Measurements from ENCODE around the gene RIN1. TPM values are rescaled to one million over a fixed set of nuclear protein-coding genes. Genes with fewer than 3 reads are reported as not detected.
A peak's percentile ranks its signal among the peaks of the same experiment; 100 is the strongest.

The RIN1 gene
- total and polyA plus RNA-seq, 2 of the 13 experiments (the other 11 are each of a cell fraction or from before 2014, with no cell fraction given) = 2.4 to 4.1 TPM

DNA sequence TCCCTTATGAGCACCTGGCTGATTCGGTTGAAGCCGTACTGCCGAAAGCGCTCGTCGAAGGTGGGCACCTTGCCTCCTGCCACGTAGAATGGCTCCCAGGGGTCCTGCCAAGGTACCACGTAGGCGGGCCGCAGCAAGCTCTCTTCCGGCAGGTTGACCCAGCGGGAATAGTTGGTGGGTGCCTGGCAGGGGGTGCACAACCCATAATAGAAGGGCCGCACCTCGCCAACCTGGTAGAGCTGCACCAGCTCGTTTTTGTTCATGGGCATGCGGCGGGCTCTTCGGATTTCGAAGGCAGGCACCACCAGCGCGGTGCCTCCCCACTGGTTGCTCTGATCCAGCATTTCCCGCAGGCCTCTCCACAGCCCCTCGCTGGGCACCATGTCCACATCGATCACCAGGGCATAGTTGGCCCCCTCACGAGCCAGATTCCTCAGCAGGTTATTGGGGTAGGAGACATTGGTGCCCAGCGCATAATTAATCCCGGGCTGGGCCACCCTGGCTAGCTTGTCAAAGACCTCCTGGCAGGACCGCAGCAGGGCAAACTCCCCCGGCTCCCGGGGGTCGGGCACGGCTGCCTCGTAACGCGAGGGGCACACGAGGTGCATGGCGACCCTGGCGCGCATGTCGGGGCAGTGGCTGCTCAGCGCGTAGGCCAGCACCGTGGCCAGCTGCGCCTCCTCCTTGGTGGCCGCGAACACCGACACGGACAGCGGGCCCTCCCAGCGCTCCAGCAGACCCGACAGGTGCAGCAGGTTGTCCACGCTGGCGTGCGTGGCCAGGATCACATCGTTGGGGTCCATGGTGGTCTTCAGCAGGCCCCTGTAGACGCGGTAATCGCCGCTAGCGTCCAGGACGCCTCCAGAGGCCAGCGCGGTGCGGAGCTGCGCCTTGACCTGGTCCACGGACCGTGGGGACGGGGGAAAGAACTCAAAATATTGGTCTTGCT, 10.5 kb upstream of the RIN1 start (continued):
- TF ChIP-seq ZNF781 (CRISPR knock-in tag; IDR thresholded peaks at IDR 0.05; ENCODE audit: borderline replicate concordance, not compliant biosample characterization) = no peak
- no peak for TF ChIP-seq ZNF496 (CRISPR knock-in tag; IDR thresholded peaks at IDR 0.05; ENCODE audit: insufficient replicate concordance)
- TF ChIP-seq ZNF772 (CRISPR knock-in tag; IDR thresholded peaks at IDR 0.05) = peak; percentile 23; the same call in 1 of the 2 replicates
- TF ChIP-seq, protein P1, sequence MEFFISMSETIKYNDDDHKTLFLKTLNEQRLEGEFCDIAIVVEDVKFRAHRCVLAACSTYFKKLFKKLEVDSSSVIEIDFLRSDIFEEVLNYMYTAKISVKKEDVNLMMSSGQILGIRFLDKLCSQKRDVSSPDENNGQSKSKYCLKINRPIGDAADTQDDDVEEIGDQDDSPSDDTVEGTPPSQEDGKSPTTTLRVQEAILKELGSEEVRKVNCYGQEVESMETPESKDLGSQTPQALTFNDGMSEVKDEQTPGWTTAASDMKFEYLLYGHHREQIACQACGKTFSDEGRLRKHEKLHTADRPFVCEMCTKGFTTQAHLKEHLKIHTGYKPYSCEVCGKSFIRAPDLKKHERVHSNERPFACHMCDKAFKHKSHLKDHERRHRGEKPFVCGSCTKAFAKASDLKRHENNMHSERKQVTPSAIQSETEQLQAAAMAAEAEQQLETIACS (CRISPR knock-in tag; IDR thresholded peaks at IDR 0.05) = no peak; the same call in 1 of the 2 replicates
- TF ChIP-seq ZNF562 (CRISPR knock-in tag; IDR thresholded peaks at IDR 0.05; ENCODE audit: borderline replicate concordance) = no peak
- TF ChIP-seq FOXC1 (CRISPR knock-in tag; IDR thresholded peaks at IDR 0.05; ENCODE audit: borderline replicate concordance) = no peak
- TF ChIP-seq, protein P2, sequence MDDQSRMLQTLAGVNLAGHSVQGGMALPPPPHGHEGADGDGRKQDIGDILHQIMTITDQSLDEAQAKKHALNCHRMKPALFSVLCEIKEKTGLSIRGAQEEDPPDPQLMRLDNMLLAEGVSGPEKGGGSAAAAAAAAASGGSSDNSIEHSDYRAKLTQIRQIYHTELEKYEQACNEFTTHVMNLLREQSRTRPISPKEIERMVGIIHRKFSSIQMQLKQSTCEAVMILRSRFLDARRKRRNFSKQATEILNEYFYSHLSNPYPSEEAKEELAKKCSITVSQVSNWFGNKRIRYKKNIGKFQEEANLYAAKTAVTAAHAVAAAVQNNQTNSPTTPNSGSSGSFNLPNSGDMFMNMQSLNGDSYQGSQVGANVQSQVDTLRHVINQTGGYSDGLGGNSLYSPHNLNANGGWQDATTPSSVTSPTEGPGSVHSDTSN (CRISPR knock-in tag; IDR thresholded peaks at IDR 0.05; ENCODE audit: borderline replicate concordance) = no peak
- no peak for TF ChIP-seq IRX3 (CRISPR knock-in tag; IDR thresholded peaks at IDR 0.05; ENCODE audit: borderline replicate concordance, low read depth)
- TF ChIP-seq, protein P3, sequence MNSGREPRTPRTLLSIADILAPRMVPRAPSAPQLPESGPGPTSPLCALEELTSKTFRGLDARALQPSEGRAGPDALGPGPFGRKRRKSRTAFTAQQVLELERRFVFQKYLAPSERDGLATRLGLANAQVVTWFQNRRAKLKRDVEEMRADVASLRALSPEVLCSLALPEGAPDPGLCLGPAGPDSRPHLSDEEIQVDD (CRISPR knock-in tag; IDR thresholded peaks at IDR 0.05; ENCODE audit: borderline replicate concordance) = no peak
- TF ChIP-seq WIZ (CRISPR knock-in tag; IDR thresholded peaks at IDR 0.05) = no peak
- no peak for TF ChIP-seq EP300 (IDR thresholded peaks at IDR 0.05; ENCODE audit: low read depth in 2 of 2, low read length in 2 of 2)
- TF ChIP-seq EP300 (CRISPR knock-in tag; IDR thresholded peaks at IDR 0.05; ENCODE audit: borderline replicate concordance) = no peak
- TF ChIP-seq ZNF572 (CRISPR knock-in tag; IDR thresholded peaks at IDR 0.05) = peak; percentile 94; the same call in 1 of the 2 replicates
- TF ChIP-seq, protein P4, sequence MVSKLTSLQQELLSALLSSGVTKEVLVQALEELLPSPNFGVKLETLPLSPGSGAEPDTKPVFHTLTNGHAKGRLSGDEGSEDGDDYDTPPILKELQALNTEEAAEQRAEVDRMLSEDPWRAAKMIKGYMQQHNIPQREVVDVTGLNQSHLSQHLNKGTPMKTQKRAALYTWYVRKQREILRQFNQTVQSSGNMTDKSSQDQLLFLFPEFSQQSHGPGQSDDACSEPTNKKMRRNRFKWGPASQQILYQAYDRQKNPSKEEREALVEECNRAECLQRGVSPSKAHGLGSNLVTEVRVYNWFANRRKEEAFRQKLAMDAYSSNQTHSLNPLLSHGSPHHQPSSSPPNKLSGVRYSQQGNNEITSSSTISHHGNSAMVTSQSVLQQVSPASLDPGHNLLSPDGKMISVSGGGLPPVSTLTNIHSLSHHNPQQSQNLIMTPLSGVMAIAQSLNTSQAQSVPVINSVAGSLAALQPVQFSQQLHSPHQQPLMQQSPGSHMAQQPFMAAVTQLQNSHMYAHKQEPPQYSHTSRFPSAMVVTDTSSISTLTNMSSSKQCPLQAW (CRISPR knock-in tag; IDR thresholded peaks at IDR 0.05) = peak; percentile 69
- TF ChIP-seq ZNF263 (CRISPR knock-in tag; IDR thresholded peaks at IDR 0.05) = no peak
- 0 out of 2 replicates have a peak, but pooled peaks have one; percentile 46 for TF ChIP-seq SALL1 (CRISPR knock-in tag; IDR thresholded peaks at IDR 0.05)
- TF ChIP-seq ZNF24 (IDR thresholded peaks at IDR 0.05) = no peak
- no peak for TF ChIP-seq MXI1 (IDR thresholded peaks at IDR 0.05; ENCODE audit: borderline replicate concordance, low read depth, low read length)
- peak; percentile 85 for TF ChIP-seq ZNF687 (CRISPR knock-in tag; IDR thresholded peaks at IDR 0.05)

Measured in HepG2 (cell line).